VCaP (cell line): Measurements from ENCODE around the gene RXRB.

Experiments used
- H3K27ac ChIP-seq: fragments of 450-650 bp; 2 replicates; pipeline ENCODE4 v1.5.1; 2017
- CTCF ChIP-seq: fragments of 450-650 bp; conservative IDR thresholded peaks from 2 replicates; pipeline ENCODE4 v1.5.1; 2017; ENCODE audit warnings: mild to moderate bottlenecking, moderate library complexity

Gene RXRB

GRCh38 chr6:33166811-33167210 lies 33.7 kb downstream of the RXRB start:
- TF ChIP-seq CTCF, result no peak
- H3K27ac ChIP-seq, result no peak overlapping the region

GRCh38 chr6:33166363-33166762 lies 34.1 kb downstream of the RXRB start:
- H3K27ac ChIP-seq, result no peak overlapping the region
- no peak for TF ChIP-seq CTCF

- no peak for TF ChIP-seq CTCF
Observed at GRCh38 chr6:33165581-33166258, 34.7 kb downstream of the RXRB start.

GRCh38 chr6:33164665-33165373 lies 35.6 kb downstream of the RXRB start:
- no peak for TF ChIP-seq CTCF
- H3K27ac ChIP-seq, result no peak overlapping the region

More at GRCh38 chr6:33165581-33166258, 34.7 kb downstream of the RXRB start:
- no peak overlapping the region for H3K27ac ChIP-seq

GRCh38 chr6:33164176-33164575 lies 36.3 kb downstream of the RXRB start:
- H3K27ac ChIP-seq, result no peak overlapping the region
- no peak for TF ChIP-seq CTCF

- H3K27ac ChIP-seq, result no peak overlapping the region
- no peak for TF ChIP-seq CTCF
Observed at GRCh38 chr6:33163540-33163939, 36.9 kb downstream of the RXRB start.

GRCh38 chr6:33161354-33162331 lies 38.8 kb downstream of the RXRB start:
- H3K27ac ChIP-seq, result peak overlapping the region; percentile 56; the same call in 1 of the 2 replicates
- TF ChIP-seq CTCF, result peak; percentile 96
